ENCODE data around the gene DHX9.

The DHX9 gene

DNA sequence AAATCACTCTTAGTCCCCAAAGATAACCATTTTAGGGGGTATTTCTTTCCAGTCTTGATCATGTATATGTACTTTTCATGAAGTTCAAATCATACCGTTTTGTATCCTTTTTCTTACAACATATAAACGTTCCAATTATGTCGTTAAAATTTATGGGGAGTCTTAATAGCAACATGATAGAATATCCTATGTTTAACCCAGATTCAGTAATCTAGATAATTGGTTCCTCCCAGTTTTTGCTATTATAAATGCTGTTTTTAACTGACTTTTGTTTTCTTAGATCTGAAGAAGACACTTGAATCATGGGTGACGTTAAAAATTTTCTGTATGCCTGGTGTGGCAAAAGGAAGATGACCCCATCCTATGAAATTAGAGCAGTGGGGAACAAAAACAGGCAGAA lies 3.1 kb downstream of the DHX9 start:
- DNase-seq, result no peak

DNA sequence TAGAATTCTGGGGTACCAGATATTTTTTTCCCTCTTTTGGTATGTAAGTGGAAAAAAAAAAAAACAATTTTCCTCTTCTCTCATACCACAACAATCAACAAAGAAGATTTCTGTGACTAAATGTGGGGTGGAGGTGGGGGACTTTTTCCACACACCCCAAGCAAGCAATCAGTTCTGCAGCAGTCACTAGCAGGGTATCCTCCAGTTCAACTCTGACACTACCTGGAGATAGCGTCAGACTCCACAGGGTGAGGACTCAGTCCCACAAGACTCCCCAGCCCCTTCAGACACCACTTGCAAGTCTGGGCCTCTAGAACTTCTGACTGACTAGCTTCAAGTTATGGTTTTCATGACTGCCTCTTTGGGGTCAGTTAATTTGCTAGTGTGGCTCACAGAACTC lies 6.2 kb downstream of the DHX9 start:
- no peak for DNase-seq

DNA sequence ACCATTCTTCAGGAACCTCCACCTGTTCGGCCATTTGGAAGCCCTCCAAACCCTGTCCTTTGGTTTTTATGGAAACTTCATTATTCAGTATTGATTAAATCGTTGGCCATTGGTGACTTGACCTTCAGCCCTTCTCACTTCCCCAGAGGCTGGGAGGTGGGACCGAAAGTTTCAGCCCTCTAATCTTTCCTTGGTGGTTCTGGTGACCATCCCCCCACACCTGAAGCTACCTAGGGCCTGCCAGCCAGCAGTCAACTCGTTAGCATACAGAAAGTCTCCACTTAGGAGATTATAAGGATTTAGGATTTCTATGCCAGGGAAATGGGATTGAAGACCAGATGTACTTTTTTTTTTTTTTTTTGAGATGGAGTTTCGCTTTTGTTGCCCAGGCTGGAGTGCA lies 6.7 kb downstream of the DHX9 start:
- no peak for DNase-seq

DNA sequence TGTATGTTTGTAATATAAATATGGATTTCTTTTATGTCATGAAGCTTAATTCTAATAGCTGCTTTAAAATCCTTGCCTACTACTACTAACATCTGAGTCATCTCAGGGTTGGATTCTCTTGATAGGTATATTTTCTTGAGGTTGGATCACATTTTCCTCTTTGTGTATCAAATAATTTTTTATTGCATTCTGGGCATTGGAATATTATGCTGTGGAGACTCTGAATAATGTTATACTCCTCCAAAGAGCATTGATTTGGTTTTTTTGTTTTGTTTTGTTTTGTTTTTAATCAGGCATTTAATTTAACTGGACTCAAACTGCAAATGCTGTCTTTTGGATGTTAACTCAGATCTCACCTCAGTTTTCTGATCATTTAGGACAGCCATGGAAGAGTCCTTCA lies 8.0 kb downstream of the DHX9 start:
- DNase-seq, result no peak

DNA sequence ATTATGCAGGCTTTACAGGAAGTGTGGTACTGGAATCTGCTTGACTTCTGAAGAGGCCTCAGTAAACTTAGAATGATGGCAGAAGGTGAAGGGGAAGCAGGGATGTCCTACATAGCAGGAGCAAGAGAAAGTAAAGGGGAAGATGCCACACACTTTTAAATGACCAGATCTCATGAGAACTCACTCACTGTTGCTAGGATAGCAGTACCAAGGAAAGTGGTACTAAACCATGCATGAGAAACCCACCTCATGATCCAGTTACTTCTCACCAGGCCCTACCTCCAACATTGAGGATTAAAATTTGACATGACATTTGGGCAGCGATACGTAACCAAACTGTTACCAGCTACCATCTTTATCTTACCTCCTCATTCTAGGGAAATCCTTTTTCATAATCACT lies 9.6 kb downstream of the DHX9 start:
- DNase-seq, result no peak

DNA sequence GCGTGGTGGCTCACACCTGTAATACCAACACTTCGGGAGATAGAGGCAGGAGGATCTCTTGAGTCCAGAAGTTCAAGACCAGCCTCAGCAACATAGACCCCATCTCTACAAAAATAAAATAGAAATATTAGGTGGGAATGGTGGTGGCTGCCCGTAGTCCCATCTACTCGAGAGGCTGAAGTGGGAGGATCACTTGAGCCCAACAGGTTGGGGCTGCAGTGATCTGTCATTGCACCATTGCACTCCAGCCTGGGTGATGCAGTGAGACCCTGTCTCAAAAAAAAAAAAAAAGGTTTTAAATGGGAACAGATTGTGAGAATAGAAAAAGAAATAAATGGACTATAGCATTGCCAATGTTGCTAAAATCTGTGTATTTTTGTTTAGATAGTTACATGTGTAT lies 11.2 kb downstream of the DHX9 start:
- no peak for DNase-seq

DNA sequence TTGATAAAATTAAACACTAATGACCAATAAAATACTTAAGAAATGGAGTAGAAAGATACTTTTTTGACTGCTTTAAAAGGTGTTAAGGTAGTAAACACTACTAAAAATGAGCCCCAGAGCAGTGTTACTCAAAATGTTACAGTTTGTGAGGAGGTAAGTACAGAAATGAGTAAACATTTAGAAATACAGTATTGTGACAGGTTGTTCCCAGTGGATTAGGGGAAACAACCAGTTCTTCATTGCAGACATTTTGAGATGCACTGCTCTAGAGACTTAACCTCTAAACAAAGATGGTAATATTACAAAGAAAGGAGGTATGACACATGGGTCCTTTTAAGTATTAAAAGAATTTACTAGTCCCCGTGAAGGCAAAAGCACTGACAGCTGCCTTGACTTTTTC lies 12.7 kb downstream of the DHX9 start:
- DNase-seq, result no peak

DNA sequence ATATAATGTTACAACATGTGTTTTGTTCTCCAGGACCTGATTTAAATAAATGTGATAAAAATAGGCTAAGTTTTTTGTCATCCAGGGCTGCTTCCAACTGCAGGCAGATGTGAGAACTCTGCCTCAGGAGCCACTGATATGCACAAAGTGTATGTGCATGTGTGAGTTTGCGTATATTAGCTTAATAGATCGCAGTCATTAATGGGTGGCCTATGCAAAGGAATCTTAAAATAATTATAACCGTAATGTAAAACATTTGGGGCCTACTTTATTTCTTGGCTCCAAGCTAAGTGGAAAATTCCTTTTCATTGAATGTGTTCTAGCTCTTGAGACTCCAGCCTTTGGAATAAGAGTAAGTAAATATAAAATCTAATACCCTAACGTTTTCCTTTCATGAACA lies 16.8 kb downstream of the DHX9 start:
- no peak for DNase-seq

DNA sequence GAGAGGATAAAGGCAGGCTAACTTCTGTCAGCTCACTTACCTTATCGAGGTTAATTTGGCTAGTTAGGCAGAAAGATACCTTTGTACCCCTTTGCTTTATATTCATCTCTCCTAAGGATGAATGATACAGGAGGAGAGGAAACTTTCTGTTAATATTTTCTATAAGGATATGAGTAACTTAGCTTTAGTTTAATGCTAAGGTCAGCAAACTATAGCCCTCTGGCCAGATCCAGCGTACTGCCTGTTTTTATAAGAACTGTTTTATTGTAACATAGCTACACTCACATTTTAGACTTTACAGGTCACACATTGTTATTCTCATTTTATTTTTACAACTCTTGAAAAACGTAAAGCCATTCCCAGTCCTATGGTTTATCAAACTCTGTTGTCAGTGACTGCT lies 18.1 kb downstream of the DHX9 start:
- no peak for DNase-seq

DNA sequence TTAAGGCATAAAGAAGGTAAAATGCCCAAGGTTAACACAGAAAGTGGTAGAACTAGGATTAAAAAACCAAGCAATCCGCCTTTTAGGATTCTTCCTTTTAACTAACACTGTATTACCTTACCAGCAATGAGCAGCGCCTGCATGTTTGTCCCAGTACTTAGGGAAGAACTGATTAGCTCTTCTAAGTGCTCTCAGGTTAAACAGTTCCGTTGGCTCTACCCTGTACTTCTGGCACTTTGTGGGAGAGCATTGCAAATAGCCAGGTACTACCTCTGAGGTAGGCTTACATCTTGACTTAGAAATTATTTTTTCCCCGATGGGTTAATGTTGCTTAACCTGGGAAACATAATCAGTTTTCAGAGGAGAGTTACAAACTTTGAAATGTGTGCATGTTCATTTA lies 21.5 kb downstream of the DHX9 start:
- no peak for DNase-seq

DNA sequence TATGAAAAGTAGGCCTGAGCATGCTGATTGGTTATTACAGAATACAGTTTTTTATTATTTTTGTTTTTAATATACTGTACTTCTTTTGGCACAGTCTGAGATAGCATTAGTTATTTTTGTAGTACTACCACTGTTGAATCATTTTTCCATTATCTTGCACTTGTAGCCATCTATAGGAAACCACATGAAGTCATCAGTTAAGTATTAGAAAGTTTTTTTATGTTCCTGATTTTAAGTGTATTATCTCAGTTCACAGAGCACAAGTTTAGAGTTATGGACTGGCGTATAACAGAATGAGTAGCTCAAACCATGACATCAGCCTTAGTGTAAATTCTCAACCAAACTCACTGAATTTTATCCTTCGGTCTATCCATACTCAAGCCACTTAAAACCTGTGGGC lies 22.8 kb downstream of the DHX9 start:
- no peak for DNase-seq

DNA sequence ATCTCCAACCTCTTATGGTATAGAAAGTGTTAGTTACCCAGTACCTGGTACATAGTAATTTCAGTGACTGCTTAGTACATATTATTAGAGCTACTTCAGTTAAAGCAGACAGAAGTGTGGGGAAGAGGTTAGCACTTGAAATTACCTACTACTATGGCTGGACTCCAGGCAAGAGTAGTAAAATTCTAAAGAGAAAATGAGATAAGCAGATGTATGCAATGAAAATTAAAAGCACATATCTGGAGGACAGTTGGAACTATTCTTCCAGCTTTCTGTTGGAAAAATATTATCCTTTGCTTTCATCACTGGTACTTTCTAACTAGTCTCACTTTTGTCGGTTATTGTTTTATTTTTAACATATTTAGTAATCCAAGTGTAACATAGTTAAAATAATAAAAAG lies 23.7 kb downstream of the DHX9 start:
- no peak for DNase-seq

DNA sequence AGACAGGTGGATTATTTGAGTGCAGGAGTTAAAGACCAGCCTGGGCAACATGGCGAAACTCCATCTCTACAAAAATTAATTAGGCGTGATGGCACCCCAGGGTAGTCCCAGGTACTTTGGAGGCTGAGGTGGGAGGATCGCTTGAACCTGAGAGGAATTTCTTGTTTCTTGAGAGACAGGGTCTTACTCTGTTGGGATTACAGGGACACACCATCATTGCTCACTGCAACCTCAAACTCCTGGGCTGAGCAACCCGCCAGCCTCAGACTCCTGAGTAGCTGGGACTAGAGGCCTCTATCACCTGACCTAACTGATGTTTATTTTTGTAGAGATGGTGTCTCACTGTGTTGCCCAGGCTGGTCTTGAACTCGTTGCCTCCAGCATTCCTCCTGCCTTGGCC lies 24.8 kb downstream of the DHX9 start:
- DNase-seq, result no peak

DNA sequence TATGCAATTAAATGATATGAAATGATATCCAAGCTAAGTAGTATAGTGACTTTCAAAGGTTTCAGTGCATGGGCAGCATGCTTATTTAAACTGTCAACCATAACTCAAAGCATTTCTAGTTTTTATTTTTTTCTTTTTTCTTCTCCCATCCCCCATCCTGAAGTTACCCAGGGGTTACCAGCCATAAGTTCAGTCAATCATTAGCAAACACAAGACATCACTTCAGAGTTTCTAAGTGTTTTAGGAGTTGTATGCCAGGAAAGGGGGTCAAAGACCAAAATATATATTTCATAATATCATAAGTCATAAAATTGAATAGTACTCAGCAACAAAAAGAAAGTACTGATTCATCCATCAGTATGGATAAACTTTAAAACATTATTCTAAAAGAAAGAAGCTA lies 28.7 kb downstream of the DHX9 start:
- no peak for DNase-seq

DNA sequence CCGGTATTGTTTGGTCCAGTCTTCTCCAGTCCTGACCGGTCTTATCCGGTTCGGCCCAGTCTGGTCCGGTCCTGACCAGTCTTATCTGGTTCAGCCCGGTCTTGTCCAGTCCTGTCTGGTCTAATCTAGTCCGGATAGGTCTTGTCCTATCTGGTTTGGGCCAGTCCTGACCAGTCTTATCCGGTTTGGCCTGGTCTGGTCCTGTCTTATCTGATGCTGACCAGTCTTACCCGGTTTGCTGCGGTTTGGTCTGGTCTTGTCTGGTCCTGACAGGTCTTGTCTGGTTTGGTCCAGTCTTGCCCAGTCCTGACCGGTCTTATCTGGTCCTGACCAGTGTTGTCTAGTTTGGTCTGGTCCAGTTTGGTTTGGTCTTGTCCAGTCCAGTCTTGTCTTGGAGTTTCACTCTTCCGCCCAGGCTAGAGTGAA lies 30.1 kb downstream of the DHX9 start:
- no peak for DNase-seq

DNA sequence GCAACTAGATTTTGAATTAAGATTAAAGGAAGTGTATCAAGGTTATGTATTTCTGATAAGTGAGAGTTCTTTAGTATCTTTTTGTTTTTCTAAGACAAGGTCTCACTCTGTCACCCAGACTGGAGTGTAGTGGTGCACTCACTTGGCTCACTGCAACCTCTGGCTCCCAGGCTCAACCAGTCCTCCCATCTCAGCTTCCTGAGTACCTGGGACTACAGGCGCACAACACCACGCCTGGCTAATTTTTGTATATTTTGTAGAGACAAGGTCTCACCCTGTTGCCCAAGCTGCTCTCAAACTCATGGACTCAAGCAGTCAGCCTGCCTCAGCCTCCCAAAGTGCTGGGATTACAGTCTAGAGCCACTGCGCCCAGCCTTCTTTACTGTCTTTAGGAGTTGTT lies 33.7 kb downstream of the DHX9 start:
- DNase-seq, result no peak

DNA sequence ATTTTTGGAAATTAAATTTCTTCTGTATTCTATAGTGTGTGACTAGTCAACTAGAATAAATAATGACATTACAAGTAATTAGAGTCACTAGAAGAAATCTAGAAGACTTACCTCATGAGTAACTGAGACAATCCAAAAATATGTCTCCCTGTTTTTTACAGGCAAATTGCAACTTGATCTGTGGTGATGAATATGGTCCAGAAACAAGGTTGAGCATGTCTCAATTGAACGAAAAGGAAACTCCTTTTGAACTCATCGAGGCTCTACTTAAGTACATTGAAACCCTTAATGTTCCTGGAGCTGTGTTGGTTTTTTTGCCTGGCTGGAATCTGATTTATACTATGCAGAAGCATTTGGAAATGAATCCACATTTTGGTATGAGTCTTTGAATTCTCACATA lies 36.7 kb downstream of the DHX9 start:
- DNase-seq, result no peak

DNA sequence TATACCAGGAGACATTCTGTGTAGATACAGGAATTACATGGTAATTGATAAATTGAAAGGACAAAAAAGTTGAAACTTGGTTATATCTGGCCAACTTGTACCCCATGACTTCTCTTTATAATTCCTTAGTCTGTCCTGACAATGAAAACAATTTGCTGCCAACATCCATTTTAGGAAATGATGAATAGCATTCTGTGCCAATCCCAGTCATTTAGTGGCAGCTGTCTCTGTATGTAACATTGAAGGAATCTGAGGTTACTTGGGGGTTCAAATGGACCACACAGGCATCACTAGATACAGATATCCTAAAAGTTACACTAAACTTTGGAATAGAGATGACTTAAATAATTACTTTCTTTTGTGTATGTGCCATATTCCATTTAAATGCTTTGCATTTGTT lies 38.2 kb downstream of the DHX9 start:
- DNase-seq, result no peak

DNA sequence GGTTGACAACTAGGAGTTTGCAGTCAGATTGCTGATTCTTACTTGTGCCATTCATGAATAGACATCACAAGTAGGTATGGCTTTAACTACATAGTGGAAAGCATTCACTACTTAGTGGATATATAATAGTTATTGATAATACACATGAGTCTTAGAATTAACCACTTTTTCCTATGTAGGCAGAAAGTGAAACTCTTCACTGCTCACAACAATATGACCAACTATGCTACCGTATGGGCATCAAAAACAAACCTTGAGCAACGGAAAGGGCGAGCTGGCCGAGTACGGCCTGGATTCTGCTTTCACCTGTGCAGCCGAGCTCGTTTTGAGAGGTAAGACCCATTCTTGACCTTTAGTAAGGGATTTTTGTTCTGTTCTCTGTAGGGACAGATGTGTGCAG lies 38.7 kb downstream of the DHX9 start:
- no peak for DNase-seq

DNA sequence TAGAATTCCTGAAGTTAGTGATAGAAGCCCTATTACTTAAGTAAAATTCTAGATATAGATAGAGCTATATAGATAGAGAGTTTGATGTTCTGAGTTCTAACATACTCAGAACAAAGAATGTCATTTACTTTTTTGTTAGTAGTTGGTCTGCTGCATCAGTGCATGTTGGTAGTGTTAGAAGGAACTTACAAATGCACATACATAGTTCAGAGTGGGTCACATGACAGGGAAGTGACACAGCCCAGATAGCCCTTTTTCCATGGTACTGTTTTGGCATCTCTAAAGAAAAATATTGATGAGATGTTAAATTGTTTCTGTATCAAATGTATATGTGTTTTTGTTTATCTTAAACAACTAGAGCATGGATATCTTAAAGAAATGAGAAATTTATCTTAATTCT lies 45.7 kb downstream of the DHX9 start:
- no peak for DNase-seq

DNA sequence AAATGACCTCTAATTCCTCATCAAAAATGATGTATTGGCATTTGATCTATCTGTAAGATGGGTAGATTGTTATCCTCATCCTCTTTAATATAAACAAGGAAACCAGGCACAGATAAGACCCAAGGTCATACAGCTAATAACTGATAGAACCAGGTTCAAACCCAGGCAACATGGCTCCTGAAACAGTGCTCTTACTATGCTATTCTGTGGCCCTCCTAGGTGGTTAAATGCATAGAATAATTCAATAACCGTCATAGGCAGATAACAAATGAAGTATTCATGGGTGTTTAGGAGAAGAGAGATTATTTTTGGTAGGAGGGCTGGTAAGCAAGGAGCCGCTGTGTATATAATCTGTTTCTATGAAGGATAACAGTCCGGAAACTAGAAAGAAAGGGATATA lies 46.4 kb downstream of the DHX9 start:
- DNase-seq, result no peak

DNA sequence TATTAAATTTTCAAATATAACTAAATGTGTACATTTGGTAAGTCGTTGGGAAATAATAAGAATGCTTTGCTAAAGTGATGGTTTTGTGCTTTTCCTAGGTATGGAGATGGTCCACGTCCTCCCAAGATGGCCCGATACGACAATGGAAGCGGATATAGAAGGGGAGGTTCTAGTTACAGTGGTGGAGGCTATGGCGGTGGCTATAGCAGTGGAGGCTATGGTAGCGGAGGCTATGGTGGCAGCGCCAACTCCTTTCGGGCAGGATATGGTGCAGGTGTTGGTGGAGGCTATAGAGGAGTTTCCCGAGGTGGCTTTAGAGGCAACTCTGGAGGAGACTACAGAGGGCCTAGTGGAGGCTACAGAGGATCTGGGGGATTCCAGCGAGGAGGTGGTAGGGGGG lies 47.8 kb downstream of the DHX9 start:
- DNase-seq, result no peak

DNA sequence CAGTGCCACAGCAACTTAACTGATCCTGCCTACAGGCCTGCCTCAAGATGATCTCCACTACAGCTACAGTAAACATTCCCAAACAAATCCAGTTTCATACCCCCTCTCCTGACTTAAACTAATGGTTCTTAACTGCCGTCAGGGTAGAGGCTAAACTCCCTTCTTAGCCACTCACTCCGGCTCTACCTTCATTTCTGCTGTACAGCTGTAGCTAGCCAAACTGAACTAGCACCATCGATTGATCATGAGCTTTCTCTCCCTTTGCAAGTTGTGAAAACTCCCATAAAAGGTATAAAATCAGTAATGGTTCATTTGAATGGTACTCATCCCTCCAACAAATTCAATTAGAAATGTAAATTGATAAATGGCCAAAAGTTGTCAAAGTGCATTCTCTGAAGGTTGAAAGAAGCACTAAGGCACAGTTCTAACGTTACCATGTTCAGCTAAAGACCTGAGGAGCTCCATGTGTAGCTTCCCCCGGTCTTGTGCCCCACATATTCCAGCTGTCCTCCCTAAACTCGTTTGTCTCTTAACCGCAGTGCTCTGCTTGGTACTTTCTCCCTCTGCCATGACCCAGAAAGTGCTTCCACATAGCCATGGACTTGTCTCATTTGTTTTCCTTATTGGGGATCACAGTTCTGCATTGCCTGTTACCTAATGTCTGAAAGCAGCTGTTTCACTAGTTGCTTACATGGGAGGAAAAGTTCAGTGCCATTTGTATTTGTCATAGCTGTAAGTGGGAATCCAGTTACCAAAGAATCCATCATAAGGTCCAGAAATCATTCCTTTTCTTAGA lies 49.8 kb downstream of the DHX9 start:
- no peak for DNase-seq

DNA sequence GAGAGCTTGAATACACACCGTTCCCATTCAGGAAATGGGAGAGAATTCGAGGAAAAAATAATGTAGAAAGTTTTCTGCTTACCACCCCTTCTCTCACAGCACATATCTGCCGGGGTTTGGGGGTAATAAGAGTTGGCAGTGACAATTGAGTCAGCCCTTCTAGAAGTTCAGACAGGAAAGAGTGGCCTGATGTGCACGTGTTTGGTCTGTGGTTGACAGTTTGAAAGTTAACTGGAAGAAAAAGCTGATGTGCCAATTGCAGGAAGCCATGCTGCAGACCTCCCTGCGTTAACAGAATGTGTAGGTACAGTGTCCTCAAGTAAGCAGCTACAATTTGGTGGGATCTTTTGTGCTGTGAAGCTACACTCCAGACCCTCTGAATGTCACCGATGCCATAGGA lies 50.9 kb downstream of the DHX9 start:
- DNase-seq, result no peak

DNA sequence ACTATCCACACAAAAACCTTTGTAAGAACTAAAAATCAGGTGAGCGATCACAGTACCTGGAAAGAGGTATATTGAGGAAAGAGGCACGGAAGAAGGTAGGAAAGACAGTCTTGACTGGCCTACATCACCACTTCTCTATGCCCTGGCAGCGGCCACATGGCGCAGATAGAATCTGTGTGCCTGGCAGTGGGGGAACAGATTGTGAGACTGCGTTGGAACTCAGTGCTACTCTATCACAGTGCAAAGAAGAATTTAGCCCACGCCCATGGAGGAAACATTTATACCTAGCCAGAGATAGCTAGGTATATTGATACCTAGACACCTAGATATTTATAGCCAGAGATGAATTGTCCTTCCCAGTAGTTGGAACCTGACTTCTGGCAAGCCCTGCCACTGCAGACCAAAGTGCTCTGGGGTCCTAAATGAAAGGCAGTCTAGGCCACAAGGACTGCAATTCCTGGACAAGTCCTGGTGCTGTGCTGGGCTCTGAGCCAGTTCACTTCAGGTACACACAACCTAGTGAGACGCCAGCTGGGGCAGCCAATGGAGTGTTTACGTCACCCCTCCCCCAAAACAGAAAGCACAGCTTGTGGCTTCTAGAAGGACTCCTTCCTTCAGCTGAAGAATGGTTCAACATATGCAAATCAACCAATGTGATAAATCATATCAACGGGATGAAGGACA lies 51.9 kb downstream of the DHX9 start:
- no peak for DNase-seq
